ENCODE data around the gene ORAI2.
"Not testable (repeated sequence)": the region's sequence is repeated elsewhere in the genome, so short reads cannot be mapped to it uniquely, and the experiment has no call there.

The ORAI2 gene

DNA sequence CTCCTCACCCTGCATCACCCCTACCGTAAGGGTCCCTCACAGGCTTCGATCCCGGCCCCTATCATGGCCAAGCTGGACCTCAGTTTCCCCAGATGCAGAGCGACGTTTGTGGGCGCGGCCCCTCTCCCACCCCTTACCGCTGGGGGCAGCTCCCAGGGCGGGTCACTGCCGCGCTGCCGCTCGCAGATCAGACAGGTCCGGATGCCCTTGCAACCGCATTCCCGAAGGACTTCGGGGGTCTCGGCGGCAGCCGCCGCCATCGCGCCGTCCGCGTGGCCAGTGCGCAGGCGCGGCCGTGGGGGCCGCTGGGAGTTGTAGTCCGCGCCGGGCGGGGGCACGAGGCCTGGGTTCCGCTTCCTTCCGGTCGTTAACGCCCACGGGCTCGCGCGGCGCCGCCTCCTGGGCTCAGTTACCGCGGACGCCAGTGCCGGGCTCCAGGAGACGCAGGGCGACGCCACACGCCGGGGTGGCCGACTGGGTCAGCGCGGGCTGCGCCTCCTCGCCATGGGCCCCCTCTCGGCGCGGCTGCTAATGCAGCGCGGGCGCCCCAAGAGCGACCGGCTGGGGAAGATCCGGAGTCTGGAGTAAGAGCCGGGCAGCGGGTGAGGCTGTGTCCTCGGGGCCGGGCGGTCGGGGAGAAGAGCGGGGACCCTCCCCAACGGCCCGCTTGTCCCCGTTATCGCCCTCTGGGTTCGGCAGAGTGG lies 31.4 kb downstream of the ORAI2 start, which contains the start of the genes ALKBH4 and LRWD1:
Gene ALKBH4 (minus strand): TSS at position 287 of the 704 bp plus-strand sequence. CDS start 27 bp downstream, at position 260.
Gene LRWD1 (plus strand): TSS at position 408 of the 704 bp plus-strand sequence. CDS start 97 bp downstream, at position 505.
- no peaks in the 10 kb centered on the region for H3K27me3 Mint-ChIP-seq
- peaks cover 50% of the 10 kb centered on the region for H3K36me3 Mint-ChIP-seq (ENCODE audit: low read depth)
- H3K9me3 Mint-ChIP-seq = no peaks in the 10 kb centered on the region
- peaks cover 40% of the 10 kb centered on the region for H3K4me1 Mint-ChIP-seq (ENCODE audit: low read depth)
- H3K4me3 Mint-ChIP-seq = peak within 1 kb of the TSS; percentile 96
- H3K27ac Mint-ChIP-seq = peak within 1 kb of the TSS; percentile 92
- peak; percentile 98 for DNase-seq

- H3K27ac Mint-ChIP-seq = peak overlapping the region; percentile 55
- H3K4me3 Mint-ChIP-seq = peak overlapping the region; percentile 96
- peaks cover 57% of the 10 kb centered on the region for H3K36me3 Mint-ChIP-seq (ENCODE audit: low read depth)
- no peak for DNase-seq
- peaks cover 36% of the 10 kb centered on the region for H3K4me1 Mint-ChIP-seq (ENCODE audit: low read depth)
- no peaks in the 10 kb centered on the region for H3K9me3 Mint-ChIP-seq
- no peaks in the 10 kb centered on the region for H3K27me3 Mint-ChIP-seq
These were observed 32.7 kb downstream of the ORAI2 start for GRCh38 chr7:102466097-102466496.

DNA sequence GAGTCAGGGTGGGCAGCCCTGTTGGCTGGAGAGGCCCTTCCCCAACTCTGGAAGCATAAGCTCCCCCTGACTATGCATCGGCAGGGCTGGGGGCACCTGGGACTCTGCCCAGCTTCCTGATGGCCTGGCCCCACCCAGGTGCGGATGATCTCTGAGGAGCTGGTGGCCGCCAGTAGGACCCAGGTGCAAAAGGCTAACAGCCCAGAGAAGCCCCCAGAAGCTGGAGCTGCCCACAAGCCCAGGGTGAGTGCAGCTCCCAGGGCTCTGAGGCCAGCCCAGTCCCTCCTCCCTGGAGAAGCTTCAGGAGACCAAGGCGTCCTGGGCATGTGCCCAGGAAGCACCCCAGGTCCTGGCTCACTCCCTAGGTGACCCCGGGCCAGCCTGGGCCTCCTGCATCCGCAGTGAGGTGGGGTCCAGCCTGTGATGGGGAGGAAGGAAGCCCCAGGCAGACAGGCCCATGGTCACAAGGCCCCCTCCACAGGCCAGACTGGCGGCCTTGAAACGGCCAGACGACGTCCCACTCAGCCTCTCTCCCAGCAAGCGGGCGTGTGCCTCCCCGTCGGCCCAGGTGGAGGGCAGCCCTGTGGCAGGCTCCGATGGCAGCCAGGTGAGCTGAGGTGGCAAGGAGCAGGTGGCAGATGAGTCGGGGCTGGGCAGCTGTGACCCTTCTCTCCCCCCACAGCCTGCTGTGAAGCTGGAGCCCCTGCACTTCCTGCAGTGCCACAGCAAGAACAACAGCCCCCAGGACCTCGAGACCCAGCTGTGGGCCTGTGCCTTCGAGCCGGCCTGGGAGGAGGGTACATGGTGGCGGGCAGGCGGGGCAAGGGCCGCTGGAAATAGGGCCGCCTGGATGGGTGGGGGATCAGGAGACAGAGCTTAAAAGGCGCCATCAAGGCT lies 34.5 kb downstream of the ORAI2 start:
- Mint-ChIP-seq H3K4me1 (ENCODE audit: low read depth) (peaks cover 29% of the 10 kb centered on the region), H3K27ac (no peak overlapping the region), H3K9me3 (no peaks in the 10 kb centered on the region), H3K27me3 (no peaks in the 10 kb centered on the region), H3K36me3 (ENCODE audit: low read depth) (peaks cover 60% of the 10 kb centered on the region), H3K4me3 (no peak overlapping the region)
- peak; percentile 27 for DNase-seq

- Mint-ChIP-seq H3K4me1 (ENCODE audit: low read depth) (peaks cover 25% of the 10 kb centered on the region), H3K36me3 (ENCODE audit: low read depth) (peaks cover 68% of the 10 kb centered on the region), H3K4me3 (no peak overlapping the region), H3K27ac (no peak overlapping the region), H3K27me3 (no peaks in the 10 kb centered on the region), H3K9me3 (no peaks in the 10 kb centered on the region)
- peak; percentile 27 for DNase-seq
These were observed 35.3 kb downstream of the ORAI2 start for GRCh38 chr7:102468478-102469350.

DNA sequence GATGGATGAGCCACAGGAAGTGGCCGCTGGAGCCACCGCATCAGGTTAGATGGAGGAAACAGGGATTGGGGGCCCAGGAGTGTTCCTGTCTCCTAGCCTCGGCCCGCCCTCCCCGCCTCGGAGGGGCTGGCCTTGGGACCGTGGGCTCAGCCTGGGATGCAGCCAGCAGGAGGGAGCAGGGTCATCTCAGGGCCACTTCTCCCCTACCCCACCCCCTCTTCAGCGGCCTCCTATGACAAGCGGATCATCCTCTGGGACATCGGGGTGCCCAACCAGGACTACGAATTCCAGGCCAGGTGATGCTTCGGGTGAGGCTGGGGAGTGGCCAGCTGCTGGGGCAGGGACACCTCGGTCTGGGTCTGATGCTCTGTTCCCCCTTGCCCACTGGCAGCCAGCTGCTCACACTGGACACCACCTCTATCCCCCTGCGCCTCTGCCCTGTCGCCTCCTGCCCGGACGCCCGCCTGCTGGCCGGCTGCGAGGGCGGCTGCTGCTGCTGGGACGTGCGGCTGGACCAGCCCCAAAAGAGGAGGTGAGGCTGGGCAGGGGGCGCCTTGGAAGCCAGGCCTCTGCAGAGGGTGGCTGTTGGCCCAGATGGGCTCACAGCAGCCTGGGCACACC lies 36.1 kb downstream of the ORAI2 start:
- H3K9me3 Mint-ChIP-seq = no peaks in the 10 kb centered on the region
- peaks cover 20% of the 10 kb centered on the region for H3K4me1 Mint-ChIP-seq (ENCODE audit: low read depth)
- no peak for DNase-seq
- H3K36me3 Mint-ChIP-seq (ENCODE audit: low read depth) = peaks cover 65% of the 10 kb centered on the region
- H3K27me3 Mint-ChIP-seq = no peaks in the 10 kb centered on the region
- H3K27ac Mint-ChIP-seq = no peak overlapping the region
- no peak overlapping the region for H3K4me3 Mint-ChIP-seq

DNA sequence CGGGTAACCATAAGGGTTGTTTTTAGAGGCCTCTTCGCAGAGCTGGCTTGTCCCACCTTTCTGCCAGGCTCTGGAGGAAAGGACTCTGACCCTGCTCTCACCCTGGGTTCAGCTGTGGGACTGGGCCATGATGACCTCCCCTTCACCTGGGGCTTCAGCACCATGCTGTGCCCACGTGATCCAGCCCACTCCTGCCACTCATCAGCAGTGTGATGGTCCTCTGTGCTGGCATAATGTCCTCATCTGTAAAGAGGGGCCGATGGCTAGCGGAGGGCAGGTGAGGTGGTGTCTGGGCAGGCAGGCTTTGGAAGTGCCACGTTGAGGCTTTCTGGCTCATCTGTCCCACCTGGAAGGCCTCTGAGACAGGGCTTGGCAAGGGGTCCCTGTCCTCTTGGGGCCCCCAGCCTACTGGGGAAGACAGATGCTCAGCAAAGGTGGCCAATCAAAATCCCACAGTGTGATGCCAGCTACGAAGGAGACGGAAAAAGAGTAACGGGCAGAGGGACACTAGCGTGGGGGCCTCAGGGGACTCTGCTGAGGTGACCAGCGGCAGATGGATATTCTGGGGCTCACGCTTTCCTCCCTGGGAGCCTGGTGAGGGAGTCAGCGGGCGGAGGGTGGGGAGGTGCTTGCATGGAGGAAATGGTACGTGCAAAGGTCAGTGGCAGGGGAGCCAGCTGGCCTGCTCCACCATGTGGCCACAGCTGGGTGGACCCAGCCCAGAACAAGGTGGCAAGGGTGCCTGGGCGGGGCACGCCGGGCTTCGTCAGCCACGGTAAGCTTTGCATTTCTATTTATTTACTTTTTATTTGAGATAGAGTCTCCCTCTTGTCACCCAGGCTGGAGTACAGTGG lies 36.8 kb downstream of the ORAI2 start:
- H3K36me3 Mint-ChIP-seq (ENCODE audit: low read depth) = peaks cover 64% of the 10 kb centered on the region
- peaks cover 20% of the 10 kb centered on the region for H3K4me1 Mint-ChIP-seq (ENCODE audit: low read depth)
- H3K4me3 Mint-ChIP-seq = no peak overlapping the region
- H3K9me3 Mint-ChIP-seq = no peaks in the 10 kb centered on the region
- no peaks in the 10 kb centered on the region for H3K27me3 Mint-ChIP-seq
- no peak for DNase-seq
- H3K27ac Mint-ChIP-seq = peak overlapping the region; percentile 38

- Mint-ChIP-seq H3K27ac (peak overlapping the region; percentile 57), H3K36me3 (ENCODE audit: low read depth) (peaks cover 61% of the 10 kb centered on the region), H3K9me3 (no peaks in the 10 kb centered on the region), H3K4me1 (ENCODE audit: low read depth) (peaks cover 7% of the 10 kb centered on the region), H3K4me3 (no peak overlapping the region), H3K27me3 (no peaks in the 10 kb centered on the region)
- no peak for DNase-seq
These were observed 38.4 kb downstream of the ORAI2 start for GRCh38 chr7:102471791-102472125.

GRCh38 chr7:102472126-102473041 lies 39.0 kb downstream of the ORAI2 start:
- Mint-ChIP-seq H3K4me1 (ENCODE audit: low read depth) (peaks cover 1% of the 10 kb centered on the region), H3K36me3 (ENCODE audit: low read depth) (peaks cover 56% of the 10 kb centered on the region), H3K27ac (peak overlapping the region; percentile 57), H3K9me3 (no peaks in the 10 kb centered on the region), H3K4me3 (no peak overlapping the region), H3K27me3 (no peaks in the 10 kb centered on the region)
- no peak for DNase-seq

GRCh38 chr7:102473271-102473991 lies 40.1 kb downstream of the ORAI2 start:
- no peaks in the 10 kb centered on the region for H3K27me3 Mint-ChIP-seq
- H3K9me3 Mint-ChIP-seq = no peaks in the 10 kb centered on the region
- peaks cover 48% of the 10 kb centered on the region for H3K36me3 Mint-ChIP-seq (ENCODE audit: low read depth)
- peak overlapping the region; percentile 55 for H3K27ac Mint-ChIP-seq
- peaks cover 1% of the 10 kb centered on the region for H3K4me1 Mint-ChIP-seq (ENCODE audit: low read depth)
- DNase-seq = no peak
- H3K4me3 Mint-ChIP-seq = no peak overlapping the region

DNA sequence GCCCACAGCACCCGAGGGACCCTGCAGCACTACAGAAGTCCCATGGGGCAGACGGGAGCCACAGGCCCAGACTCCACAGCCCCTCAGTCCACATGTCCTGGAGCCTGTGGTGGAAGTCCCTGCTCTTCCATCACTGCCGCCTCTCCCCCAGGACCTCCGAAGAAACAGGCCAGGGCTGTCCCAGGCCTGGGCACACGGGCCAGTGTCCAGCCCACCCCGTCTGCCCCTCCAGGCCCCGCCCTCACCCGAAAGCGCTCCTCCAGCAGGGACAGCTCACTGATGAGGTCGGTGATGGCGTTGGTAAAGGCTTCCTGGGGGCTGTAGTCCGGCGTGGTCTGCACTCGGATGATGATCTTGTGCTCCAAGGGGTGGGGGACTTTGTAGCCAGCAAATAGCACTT lies 40.7 kb downstream of the ORAI2 start:
- DNase-seq; H3K9me3 Mint-ChIP-seq; H3K27ac Mint-ChIP-seq; H3K27me3 Mint-ChIP-seq; H3K4me3 Mint-ChIP-seq; H3K4me1 Mint-ChIP-seq (ENCODE audit: low read depth): not testable (repeated sequence)
- peaks cover 44% of the 10 kb centered on the region for H3K36me3 Mint-ChIP-seq (ENCODE audit: low read depth)

GRCh38 chr7:102474736-102475435 lies 41.5 kb downstream of the ORAI2 start:
- not testable (repeated sequence) for H3K4me1 Mint-ChIP-seq (ENCODE audit: low read depth); H3K27me3 Mint-ChIP-seq; H3K27ac Mint-ChIP-seq; H3K9me3 Mint-ChIP-seq; DNase-seq; H3K4me3 Mint-ChIP-seq
- peaks cover 40% of the 10 kb centered on the region for H3K36me3 Mint-ChIP-seq (ENCODE audit: low read depth)

All from activated T-cell treated with anti-CD3 and anti-CD28 coated beads, Interleukin-2, amount 50 U/mL, for 24 hours (primary cell).